ENCODE data around the gene MCCD1.
A peak's percentile ranks its signal among the peaks of the same experiment; 100 is the strongest.
"Not testable (repeated sequence)": the region's sequence is repeated elsewhere in the genome, so short reads cannot be mapped to it uniquely, and the experiment has no call there.

Gene MCCD1

DNA sequence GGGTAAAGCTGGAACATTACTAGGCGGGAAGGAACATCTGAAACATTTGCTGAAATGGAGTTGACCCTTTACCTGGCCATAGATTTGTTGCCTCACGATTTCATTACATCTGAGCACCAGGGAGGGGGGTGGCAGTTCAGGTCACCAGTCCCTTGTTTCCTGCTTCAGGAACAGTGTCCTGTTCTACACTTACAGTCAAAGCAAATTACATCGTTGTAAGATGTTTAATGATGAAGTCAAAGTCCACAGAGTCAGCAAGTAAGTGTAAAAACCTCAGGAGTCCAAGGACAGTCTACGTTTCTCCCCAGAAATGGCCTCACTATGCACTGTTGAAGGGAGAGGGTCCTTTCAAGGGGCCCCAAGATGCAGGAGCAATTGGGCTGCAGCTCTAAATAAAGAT, 39.7 kb upstream of the MCCD1 start:
- TF ChIP-seq, protein P1, sequence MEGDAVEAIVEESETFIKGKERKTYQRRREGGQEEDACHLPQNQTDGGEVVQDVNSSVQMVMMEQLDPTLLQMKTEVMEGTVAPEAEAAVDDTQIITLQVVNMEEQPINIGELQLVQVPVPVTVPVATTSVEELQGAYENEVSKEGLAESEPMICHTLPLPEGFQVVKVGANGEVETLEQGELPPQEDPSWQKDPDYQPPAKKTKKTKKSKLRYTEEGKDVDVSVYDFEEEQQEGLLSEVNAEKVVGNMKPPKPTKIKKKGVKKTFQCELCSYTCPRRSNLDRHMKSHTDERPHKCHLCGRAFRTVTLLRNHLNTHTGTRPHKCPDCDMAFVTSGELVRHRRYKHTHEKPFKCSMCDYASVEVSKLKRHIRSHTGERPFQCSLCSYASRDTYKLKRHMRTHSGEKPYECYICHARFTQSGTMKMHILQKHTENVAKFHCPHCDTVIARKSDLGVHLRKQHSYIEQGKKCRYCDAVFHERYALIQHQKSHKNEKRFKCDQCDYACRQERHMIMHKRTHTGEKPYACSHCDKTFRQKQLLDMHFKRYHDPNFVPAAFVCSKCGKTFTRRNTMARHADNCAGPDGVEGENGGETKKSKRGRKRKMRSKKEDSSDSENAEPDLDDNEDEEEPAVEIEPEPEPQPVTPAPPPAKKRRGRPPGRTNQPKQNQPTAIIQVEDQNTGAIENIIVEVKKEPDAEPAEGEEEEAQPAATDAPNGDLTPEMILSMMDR (conservative IDR thresholded peaks at IDR 0.05; ENCODE audit: low read depth, low read length) = no peak
- DNase-seq (ENCODE audit: low read depth) = no peak
- no peak overlapping the region for H3K4me3 ChIP-seq (ENCODE audit: low read length)

DNA sequence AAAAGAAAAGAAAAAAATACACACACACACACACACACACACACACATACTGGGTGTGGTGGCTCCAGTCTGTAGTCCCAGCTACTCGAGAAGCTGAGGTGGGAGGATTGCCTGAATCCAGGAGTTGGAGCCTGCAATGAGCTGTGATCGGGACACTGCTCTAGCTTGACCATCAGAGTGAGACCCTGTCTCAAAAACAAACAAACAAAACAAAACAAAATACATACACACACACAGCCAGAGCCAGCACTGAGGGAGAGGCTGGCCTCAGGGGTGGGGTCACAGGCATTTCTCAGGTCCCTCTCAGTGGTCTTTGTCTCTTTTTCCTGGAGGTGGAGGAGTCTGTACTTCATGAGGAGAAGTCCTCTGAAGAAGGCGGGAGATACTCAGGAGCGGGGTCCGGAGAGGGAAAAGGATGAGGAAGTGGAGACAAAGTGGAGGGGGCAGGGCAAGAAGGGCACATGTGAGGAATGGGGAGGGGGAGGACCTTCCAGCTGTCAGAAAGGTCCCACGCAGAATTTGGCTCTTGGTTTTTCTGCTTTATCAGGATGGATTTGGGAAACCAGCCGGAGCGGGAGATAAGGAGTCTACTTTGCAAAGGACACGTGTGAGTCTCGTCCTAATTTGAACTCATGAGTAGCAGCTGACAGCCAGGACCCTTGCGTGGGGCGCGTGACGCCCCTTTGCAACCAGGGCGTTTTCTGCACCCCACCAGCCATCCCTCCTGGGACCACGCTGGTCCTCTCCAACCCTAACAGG, 38.5 kb upstream of the MCCD1 start:
- no peak overlapping the region for H3K4me3 ChIP-seq (ENCODE audit: low read length)
- TF ChIP-seq, protein P1 (conservative IDR thresholded peaks at IDR 0.05; ENCODE audit: low read depth, low read length) = no peak

DNA sequence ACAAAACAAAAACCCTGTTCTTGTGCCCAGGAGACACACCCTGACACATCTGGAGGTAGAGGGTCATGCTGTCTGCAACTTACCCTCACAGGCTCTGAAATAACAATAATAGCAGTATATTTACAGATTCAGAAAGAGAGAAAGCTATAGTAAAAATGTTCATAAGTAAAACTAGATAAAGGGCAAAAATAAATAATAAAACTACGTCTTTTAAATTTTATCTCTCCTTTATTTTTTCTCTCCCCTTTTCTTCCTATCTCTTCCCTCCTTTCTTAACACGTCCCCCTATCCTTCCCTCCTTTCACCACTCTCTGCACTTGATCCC, 35.2 kb upstream of the MCCD1 start:
- H3K4me3 ChIP-seq (ENCODE audit: low read length) = peak overlapping the region; percentile 66

More for the DNA sequence above, 38.5 kb upstream of the MCCD1 start:
- no peak for DNase-seq (ENCODE audit: low read depth)

DNA sequence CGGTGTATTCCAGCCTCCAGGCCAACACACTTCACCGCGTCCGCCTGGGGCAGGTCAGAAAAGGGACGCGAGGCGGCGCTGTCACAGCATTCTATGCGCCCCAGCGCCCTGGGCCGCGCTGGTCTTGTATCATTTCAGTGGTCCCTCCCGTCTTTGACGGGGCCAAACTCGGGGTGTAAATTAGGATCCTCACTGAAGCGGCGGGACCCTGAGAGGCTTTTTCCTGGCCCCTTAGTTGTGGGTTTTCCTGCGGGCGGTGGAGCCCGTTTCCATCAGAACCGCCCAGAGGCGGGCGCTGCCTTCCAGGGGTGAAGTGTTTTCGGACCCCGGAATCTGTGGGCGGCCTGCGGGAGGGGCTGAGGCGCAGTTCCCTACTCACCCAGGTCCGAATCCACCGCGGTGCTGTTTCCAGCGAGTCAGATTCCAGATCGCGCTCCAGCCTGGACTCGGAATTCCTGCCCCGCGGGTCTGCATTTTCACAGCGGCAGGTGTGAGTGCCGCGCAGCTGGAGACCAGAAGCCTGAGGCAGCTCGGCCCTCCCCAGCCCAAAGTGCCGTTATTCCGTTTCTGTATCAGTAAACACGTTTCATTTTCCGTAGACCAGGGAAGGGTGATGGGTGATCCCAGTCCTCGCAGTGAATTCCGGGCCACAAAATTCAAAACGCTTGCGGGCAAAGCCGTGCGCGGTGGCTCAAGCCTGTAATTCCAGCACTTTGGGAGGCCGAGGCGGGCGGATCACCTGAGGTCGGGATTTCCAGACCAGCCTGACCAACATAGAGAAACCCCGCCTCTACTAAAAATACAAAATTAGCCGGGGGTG, 34.7 kb upstream of the MCCD1 start:
- TF ChIP-seq, protein P1 (conservative IDR thresholded peaks at IDR 0.05; ENCODE audit: low read depth, low read length) = peak; percentile 81
- no peak for DNase-seq (ENCODE audit: low read depth)

More for the DNA sequence above, 35.2 kb upstream of the MCCD1 start:
- not testable (repeated sequence) for DNase-seq (ENCODE audit: low read depth)

DNA sequence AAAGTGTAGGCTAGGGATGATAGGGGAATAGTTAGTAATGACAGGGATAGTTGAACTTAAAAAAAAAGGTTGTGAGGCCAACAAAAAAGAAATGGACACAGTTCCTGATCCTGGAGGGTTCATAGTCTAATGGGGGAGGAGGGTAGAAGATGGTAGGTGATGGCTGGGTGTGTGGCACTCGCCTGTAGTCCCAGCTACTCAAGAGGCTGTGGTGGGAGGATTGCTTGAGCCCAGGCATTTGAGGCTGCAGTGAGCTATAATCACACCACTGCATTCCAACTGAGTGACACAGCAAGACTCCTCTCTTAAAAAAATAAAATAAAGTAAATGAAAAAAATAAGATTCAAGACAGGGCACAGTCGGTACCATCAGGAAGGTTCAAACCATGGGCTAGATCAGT, 33.2 kb upstream of the MCCD1 start:
- no peak for DNase-seq (ENCODE audit: low read depth)
- TF ChIP-seq, protein P1 (conservative IDR thresholded peaks at IDR 0.05; ENCODE audit: low read depth, low read length) = no peak
- no peak overlapping the region for H3K4me3 ChIP-seq (ENCODE audit: low read length)

More for the DNA sequence above, 34.7 kb upstream of the MCCD1 start:
- H3K4me3 ChIP-seq (ENCODE audit: low read length) = peak overlapping the region; percentile 66

DNA sequence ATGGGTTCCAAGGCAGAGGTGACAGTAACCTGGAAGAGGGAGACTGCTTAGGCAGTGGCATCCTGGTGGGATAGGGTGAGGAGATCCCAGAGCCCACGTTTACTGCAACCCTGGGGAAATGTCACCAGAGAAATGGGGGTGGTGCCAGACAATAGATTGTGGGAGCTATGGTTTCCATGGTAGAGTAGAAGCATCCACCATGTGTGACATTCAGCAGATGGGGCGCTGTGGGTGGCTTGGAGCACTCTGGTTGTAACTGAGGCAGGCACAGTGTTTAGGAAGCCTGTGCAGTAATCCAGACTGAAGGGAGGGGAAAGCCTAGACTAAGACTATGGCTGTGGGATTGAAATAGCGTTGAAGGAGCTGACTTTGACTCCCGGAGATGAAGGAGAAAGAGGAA, 31.9 kb upstream of the MCCD1 start:
- not testable (repeated sequence) for H3K4me3 ChIP-seq (ENCODE audit: low read length); DNase-seq (ENCODE audit: low read depth)

DNA sequence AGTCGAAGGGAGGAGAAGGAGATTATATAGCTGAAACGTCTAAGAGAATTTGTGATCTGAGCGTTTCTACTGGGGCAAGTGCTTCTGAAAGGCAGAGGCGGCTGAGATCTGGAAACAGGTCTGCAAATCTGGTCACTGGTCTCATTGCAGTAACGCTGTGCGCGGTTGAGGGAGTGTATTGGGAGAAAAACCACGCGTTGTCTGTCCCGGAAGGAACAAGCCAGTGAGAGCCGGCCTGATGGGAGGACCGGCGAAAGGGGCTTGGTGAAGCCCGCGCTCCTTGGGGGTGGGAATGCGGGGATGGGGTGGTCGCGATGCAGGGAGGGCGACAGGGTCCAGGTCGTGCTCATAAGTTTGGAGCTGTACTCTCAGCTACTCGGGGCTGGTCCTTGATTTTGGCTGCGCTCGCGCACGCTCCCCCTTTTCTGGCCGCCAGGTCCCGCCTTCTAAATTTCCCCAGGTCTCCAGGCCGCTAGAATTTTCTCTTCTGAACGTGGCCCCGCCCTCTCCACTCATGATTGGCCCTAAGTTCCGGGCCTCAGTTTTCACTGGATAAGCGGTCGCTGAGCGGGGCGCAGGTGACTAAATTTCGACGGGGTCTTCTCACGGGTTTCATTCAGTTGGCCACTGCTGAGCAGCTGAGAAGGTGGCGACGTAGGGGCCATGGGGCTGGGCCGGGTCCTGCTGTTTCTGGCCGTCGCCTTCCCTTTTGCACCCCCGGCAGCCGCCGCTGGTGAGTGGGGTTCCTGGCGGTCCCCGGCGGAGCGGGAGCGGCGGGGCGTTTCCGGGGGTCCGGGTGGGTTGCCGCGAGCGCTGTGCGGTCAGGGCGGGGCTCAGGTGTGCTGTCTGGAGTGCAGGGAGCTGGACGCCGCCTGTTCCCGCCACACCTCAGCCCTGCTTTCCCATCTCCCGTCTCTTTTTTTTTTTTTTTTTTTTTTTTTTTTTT, 31.0 kb upstream of the MCCD1 start, which contains the start of gene MICB:
TSS of gene MICB (plus strand) at position 615 of the 946 bp plus-strand sequence. CDS start at position 664, 49 bp downstream.
- no peak for DNase-seq (ENCODE audit: low read depth)
- H3K4me3 ChIP-seq (ENCODE audit: low read length) = peak within 1 kb of the TSS; percentile 72
- TF ChIP-seq, protein P1 (conservative IDR thresholded peaks at IDR 0.05; ENCODE audit: low read depth, low read length) = no peak
